ENCODE data around the gene KIF16B.
"Not testable (repeated sequence)": the region's sequence is repeated elsewhere in the genome, so short reads cannot be mapped to it uniquely, and the experiment has no call there.

Gene KIF16B

DNA sequence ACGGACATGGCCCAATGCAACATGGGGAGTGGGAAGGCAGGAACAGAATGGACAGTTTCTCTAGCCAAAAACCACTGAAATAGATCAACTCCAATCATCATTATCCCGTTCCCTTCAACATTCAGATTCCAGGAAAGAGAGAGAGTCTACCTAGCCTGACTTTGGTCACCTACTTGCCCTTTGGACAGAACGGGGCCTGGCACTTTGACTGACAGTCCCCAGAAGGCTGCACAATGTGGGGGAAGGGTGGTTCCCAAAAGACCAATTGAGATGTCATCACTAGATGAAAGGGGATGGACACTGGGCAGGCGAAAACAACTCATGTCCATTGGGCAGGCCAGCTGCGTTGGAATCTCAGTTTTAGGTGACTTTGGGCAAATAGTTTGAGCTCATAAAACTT lies 15.0 kb upstream of the KIF16B start:
- DNase-seq = no peak

DNA sequence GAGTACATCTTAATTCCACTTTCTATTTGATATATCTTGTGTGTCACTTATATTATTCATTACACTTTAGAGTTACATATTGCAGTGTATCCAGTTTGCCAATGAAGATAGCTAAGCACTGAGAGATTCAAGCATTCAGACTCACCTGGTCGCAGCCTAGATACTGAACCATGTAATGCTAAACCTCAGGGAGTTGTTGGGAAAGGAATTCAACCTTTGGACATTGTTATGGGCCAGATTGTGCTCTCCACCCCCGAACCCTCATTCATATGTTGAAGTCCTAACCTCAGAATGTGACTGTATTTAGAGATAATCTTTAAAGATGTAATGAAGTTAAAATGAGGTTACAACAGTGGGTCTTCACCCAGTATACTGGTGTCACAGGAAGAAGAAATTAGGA lies 13.8 kb upstream of the KIF16B start:
- no peak for DNase-seq

DNA sequence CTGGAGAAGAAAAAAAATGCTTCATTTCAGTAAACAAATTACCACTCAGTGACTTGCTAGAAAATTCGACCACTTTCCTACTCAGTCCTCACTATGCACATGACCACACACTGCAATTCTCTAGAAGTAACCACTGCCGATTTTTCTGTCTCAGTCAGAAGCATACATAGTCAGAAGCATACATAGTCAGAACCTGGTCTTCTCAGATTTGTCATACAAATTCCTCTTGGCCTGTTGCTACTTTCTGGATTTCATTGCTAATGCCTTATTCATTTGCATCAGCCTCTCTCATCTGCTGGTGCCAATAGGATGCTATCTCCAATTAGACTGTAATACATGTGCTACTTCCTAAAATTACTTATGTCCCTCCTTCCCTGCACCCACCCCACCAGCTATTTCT lies 10.2 kb upstream of the KIF16B start:
- no peak for DNase-seq

DNA sequence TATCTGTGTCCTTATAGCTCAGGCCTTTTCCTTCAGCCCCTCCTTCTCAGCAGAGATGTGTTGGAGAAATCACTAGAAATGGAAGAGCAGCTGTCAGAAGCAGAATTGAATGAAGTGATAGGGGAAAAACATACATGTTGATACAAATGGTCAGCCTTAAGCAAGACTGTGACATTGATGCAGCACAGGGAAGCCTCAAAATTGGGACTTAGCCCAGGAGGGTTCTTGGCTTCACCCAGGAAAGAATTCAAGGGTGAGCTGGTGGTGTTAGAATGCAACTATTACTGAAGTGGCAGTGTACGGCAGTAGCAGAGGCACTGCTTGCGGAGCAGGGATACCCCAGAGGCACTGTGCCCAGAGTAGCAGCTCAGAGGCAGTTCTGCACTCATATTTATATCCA lies 8.0 kb upstream of the KIF16B start:
- no peak for DNase-seq

DNA sequence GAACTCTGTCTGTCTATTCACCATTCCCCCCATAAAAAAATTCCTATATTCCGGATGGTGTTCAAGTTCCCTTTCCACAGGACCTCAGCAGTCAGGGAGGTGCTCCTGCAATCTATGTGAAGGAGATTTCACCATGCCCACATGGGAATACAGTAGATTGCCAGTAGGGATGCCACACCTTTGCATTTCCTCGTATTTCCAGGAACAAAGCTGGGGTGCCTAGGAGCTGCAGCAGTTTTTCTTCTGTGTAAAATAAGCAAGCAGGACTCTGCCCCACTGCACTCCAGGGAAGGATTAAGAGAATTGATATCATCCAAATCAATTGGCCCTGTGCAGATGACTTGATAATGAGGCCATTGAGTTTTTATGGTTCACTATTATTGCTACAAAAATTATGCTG lies 7.4 kb upstream of the KIF16B start:
- no peak for DNase-seq

DNA sequence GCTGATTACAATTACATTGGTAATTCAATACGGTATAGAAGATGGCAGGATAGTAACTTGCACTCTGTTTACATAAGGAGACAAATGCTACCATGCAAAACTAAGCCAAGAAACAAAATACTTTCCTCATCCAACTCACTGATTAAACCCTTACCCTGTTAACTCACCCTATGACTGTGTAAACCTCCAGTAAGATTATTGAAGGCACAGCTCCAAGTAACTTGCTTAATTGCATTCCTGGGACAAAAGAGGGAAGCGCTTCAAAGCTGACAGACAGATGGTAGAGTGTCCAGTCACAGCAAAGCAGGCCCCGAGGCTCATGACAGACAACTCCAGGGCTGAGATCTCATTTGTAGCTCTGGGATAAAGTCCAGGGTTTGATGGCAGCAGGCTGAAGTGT lies 6.9 kb upstream of the KIF16B start:
- no peak for DNase-seq

DNA sequence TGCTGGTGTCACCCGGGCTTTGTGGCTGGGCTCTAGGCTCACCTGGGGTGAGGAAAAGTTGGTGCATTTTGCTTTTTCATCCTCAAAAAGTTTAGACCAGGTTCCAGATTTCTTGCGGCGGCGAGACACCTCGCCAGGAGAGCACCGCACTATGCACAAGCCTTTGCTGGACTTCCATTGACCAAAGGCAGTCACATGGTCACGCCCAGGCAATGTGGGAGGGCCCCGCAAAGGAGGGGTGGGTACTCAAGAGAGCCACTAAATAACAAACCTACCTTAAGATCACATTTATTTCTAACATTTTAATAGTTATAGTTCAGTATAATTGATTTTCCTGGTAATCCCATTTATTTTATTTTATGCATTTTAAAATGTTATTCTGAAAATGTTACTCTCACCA lies 3.0 kb upstream of the KIF16B start:
- no peak for DNase-seq

DNA sequence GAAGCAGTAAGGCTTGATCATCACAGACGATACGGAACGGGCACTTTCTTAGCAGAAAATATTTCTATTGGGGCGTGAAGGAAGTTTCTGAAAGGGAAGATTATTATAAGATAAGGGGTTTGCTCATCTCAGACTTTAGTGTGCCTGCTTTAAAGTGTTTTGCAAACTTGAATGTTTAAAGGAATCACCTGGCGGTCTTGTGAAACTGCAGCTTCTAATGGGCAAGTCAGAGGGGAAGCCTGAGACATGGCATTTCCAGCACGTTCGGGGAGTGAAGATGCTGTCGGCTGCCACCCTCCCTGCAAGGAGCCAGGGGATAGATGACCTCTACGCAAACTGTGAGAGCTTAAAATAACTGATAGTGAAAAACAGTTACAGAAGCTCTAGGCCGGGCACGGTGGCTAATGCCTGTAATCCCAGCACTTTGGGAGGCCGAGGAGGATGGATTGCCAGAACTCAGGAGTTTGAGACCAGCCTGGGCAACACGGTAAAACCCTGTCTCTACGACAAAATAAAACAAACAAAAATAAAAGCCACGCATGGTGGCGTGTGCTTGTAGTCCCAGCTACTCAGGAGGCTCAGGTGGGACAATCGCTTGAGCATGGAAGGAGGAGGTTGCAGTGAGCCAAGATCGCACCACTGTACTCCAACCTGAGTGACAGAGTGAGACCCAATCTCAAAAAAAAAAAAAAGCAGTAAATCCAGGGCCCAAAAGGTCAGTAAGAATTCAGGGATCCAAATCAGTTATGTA lies 2.3 kb upstream of the KIF16B start:
- DNase-seq = peak; percentile 20

DNA sequence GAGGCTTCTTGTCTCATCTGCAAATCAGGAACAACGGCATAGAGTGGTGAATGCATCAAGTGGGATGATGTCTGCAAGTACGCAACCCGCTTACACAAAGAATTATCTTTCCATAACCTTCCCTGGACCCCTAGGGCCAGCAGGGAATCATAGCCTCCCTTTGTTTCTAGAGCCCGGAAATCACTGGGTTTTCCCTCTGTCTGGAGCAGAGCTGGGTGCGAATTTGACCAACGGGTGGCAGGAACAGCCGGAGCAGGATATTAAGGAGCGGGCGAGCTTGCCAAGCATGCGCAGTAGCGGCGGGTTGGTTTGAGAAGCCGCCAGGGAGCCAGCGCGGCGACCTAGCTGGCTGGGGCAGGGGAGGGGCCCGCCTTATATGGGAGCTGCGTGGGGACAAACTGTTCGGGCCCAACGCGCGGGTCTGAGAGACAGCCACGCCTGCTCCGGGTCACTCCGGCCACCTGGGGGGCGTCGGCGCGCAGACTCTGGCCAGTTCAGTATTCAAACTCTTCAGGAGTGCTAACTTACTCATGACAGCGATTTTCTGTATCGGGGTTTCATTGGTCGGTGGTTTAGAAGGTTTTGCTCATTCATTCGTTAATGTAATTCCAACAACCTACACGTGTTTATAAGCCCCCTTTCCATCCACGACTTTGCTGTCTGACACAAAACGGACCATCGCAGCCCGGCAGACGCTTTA lies 1.6 kb upstream of the KIF16B start:
- peak; percentile 89 for DNase-seq

DNA sequence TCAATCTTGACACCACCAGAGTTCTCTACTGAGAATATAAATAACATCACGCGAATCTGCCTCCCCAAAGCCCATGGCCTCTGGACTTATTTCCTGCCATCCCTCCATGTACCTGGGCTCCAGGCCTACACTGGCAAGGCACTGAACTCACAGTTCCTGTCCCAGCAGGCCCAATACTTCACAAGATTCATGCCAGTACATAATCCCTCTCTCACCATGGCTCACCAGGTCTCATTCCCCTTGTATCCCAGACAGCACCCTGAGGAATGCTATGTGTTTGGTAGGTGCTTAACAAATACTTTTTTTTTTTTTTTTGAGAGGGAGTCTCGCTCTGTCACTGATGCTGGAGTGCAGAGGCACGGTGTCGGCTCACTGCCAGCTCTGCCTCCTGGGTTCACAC lies 1.9 kb downstream of the KIF16B start:
- no peak for DNase-seq

DNA sequence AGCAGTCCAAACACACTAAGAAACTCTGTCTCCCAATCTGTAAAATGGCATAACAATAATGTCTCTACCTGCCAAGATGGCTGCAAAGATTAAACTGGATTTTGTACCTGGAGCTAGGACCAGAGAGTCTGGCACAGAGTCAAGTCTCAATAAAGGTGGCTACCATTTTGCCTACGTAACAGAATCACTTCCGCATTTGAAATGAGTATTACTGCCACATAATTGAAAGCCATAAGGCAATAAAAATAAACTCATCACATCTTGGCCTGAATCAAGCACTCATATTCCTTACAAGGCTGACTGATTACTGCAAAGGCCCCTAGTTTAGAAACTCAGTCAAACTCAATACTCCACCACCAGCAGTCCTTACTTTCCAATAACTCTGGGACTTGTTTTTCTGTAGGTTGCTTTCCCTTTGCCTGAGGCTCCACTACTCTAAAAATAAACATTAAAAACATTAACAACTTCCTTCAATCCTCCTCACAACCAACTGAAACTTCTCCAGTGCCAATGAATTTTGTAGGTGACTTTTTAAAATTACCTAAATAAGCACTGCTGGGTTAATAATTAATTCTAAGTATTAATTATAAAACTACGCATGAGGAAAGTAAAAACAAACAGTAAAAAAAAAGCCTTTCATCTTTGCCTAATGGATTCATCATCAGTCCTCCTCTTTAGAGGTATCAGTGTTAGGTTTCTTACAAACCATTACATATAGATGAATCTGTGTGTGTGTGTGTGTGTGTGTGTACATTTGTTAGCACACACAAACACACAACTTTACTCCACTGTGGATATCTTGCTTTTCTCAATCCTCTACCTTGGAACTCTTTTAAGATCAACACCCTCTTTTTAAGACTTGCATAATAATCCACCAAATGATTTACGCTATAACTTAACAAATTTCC lies 3.7 kb downstream of the KIF16B start:
- no peak for DNase-seq

DNA sequence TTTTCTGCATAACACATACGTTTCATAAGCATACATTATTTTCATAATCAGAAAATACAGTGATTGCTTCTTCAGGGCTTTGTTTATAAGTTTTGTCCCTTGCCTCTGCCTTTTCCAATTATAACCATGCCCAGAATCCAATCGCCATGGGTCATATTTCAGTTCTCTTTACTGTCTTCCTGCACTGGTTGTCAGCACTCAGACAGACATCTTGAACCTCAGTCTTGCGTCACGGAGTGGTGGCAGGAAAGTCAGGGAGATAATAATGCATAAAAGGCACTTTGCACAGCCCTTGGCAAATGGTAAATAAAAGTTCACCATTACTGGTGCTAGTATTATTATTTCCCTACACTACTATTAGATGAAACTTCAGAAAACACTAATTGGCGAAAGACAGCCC lies 7.2 kb downstream of the KIF16B start:
- DNase-seq = peak; percentile 17

DNA sequence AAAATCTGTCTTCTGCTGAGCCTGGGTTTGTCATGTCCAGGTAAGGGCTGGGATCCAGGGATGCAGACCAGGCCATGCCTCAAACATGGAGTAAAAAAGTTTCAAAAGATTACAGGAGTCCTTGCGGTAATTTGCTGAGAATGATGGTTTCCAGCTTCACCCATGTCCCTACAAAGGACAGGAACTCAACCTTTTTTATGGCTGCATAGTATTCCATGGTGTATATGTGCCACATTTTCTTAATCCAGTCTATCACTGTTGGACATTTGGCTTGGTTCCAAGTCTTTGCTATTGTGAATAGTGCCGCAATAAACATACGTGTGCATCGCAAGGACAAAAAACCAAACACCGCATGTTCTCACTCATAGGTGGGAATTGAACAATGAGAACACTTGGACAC lies 9.2 kb downstream of the KIF16B start:
- DNase-seq = not testable (repeated sequence)

DNA sequence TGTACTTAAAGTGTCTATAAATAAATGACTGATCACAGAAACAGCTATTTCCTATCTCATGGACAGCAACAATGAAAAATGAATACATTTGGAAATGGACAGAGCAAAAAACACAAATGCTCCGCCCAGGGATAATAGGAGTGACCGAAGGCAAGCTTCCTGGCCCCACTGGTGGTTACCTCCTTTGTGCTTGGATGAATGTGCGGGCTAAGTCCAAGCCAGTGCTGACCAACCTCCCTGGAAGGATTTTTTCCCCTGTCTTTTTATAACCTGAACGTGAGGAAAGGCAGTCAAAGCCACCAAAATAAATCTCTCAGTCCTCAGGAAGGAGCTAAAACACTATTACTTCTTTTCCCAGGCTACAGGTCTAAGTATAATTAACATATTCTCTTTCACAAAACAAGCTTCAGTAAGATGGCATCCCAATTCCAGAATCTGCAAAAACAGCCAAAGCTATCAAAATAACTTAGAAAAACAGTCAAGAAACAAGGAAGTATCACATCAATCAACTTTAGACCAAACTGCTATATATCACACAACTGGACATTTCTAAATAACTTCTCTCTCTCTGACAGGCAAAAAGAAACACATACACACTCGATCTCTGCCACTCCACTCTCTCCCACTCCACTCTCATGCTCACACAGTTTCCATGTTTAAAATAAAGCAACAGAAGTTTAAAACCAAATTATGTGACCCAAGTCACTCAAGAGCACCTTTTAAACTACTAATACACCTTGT lies 10.0 kb downstream of the KIF16B start:
- DNase-seq = no peak

DNA sequence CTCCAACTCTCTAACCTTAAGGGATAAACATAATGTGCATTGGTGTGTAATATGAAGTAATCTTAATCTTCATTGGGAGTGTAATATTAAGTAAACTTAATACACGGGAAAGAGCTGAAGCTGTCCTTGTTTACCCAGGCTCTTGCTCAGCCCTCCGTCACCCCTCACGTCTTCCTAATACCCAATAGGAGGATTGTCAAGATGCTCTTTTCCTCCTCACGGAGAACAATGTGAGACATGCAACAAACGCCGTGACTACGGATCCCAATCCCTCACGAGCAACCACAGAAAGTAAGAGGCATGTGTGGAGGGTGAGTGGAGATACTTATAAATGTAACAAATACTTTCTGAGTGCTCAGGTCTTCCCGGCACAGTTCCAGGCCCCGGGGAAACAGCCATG lies 11.0 kb downstream of the KIF16B start:
- no peak for DNase-seq

DNA sequence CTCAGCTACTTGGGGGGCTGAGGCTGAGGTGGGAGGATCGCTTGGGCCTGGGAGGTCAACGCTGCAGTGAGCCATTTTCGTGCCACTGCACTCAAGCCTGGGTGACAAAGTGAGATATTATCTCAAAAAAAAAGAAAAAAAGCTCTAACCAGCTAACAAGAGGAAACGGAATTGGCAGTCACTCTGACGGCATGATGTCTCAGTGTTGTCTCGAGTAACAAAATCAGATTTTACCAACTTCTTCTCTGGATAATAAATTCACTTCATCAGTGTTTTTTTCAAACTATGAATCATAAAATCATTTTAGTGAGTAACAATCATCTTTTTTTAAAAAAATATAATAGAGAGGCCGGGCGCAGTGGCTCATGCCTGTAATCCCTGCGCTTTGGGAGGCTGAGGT lies 12.6 kb downstream of the KIF16B start:
- DNase-seq = no peak

DNA sequence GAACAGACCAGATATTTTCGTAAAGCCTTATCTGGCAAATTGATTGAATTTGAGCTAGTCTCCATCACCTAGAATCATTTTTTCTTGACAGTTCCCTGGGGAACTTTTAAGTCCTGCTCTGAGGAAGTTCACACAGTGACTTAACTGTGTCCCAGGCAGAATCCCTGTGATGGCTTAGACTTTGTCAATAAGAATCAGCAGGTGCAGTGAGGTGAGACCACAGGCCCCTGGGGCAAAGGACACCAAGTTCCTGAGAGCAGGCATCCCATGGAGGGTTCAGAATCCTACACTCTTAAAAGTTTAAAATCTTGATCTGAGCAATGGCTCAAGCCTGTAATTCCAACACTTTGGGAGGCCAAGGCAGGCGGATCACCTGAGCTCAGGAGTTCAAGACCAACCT lies 13.0 kb downstream of the KIF16B start:
- no peak for DNase-seq

DNA sequence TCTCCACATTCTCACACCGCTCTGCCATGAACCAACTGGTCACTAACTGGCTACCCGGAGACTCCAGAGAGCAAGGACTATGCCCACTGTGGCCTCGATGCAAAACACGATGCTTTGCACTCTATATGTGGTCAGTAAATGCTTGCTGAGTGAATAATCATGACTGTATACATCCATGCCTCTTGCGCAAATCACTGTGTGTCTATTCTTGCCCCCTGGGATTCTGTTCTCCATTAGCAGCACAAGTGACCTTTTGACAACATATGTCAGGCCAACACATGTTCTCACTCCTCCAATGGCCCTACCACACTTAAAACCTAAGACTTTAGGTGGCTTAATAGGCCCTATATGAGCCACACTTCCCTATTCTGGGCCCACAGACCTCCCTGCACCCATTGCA lies 16.9 kb downstream of the KIF16B start:
- no peak for DNase-seq

DNA sequence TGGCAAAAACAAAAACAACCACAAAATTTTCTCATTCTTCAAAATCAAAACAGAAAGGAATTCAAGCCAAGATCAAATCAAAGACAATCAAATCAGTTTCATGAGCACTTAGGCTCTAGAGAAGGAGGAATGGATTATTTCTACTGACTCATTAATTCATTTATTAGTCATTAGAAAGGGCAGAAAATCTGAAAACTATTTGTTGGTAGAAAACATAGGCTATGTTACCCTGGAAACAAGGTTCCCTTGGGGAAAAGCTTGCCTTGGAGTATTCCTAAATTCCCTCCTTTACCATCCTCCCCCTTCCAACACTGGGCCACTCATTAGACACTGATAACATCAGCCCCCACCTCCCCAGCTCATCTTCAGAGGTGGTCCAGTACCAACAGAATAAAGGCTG lies 17.5 kb downstream of the KIF16B start:
- DNase-seq = no peak

DNA sequence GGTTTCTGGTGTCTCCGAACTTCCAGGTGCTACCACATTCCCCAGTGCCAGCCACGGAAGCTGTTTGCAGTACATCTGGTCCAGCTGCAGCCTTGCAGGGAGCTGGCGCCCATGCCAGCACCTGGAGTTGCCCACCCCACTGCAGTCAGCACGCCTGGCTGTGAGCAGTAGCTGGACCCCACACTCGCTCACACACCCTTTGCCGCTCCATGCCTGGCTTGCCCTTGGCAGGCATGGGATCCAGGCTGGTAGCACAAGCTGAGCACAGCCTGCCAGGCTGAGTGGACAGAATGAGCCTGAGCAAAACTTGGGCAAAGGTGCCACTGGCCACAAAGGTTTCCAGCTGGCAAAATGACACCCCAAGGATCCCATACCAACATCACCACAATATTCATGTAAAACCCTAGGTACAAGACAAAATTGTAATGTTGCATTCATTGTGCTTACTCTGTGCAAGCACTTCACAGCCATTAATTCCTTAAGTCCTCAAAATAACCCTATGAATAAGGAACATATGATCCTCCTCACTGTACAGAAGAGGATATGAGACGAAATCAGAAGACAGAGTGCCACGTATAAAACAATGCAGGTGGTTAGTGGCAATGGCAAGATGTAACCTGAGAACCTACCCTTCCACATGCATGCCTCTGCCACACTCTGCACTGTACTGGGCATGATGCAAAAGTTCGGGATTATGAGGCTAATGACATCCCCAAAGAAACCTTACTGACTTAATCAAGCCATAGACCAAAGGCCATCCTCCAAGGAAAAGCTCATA lies 18.3 kb downstream of the KIF16B start:
- DNase-seq = no peak

DNA sequence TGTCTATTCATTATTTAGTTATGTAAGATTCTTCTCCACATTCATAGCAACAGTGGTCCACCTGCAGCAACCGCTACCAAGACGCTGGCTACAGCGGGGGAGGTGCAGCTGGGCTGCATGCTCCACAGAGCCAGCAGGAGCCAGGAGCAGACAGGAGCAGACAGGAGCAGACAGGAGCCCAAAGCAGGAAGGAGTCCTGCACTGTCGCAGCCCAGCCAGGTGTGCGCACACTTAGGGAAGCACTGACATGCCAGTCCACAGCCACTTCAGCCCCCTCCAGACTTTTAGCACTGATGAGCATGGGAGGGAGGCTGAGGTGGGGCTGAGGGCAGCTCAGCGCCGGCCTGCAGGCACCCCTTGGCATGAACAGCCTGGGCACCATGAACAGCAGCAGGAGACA lies 19.6 kb downstream of the KIF16B start:
- no peak for DNase-seq

DNA sequence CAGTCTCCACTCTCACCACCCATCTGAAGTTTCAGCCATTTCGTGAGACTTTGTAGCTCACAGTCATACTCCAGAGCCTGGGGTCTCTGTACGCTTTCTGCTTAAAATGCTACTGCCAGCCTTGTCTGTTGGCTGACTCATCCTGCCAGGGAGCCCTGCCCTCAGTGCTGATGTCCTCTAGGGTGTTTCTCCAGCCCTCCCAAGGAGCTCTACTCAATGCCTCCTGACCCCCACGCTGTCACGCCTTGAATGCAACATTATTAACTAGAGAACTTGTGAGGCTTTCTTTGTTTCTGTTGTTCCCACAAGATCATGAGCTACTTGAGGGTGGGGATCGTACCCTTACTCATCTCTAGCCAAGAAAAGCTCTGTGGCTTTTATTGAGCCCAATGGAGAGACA lies 20.1 kb downstream of the KIF16B start:
- DNase-seq = no peak

Measured in hematopoietic multipotent progenitor cell treated with erythropoietin and hydrocortisone succinate and interleukin-3 and kit ligand, for 4 days (in vitro differentiated cells).